ENCODE measurements around the gene GJB2.

GJB2 gene

DNA sequence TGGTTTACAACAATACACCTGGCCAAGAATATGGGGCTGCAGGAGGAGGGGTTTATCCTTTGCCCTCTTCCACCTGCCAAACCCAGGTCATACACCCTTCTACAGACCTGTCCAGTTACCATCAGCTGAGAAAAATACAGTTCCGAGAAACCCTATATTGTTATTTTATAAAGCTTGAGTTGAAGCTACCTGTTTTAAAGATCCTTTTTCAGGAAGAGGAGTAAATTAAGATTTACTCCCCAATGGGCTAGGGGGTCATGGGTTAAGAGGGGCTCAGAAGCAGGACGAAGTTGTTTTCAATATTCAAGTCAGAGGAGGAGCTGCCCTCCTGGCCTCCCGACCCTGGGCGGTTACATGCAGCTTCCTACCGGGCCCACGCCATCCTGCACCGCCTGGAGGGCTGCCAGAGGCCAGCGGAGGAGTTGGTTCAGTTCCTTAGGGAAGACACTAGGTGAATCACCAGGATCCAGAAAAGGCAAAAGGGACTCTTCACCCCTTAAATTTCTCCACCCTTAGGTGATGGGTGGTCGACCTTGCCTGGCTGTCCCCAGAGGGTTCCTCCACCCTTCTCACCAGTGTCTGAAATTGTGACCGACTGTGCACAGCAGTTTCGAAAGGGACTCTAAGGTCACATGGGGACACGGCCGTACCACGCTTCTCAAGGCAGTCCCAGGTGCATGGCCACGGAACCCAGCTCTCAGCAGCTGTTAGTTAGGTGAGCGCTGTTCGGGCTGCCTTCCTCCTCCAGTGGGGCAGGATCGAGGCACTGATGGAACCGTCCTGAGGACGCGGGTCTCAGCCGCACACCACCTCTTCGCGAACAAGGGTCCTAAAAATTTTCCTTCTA, 1.2 kb downstream of the GJB2 start:
- DNase-seq, result no peak

DNA sequence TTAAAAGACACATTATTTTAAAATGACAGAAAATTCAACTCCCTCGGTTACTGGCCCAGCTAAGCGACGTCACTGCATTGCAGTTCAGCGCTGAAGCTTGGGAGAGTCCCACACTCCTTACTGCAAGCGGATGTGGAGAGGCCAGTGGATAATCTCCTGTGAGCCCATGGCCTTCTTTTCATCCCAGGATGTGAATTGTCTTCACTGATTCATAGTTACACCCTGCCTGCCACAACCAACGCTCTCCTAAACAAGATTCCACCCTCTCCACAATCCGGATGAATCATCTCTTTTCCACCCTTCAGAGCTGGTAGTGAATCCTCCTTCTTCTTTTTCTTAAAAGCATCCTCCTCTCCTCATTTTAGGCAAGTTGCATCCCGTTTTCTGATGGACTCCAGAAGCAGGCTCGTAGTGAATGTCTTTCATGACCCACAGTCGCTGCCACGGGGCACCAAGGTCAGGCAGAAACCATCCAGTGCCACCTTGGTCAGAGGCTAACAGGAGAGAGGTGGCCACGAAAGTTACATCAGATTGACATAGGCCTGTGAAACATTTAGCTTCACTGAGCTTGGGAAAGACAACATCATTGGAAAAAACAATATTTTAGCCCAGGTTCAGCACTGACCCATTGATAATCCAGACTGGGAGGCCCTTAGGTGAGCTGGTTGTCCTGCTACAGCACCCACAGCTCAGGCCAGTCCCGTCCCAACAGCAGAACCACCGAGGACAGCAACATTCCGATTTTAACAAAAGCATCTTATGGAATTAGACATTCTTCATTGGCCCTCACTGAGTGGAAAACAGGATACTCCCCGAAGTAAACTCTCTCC, 2.0 kb downstream of the GJB2 start:
- DNase-seq, result no peak

DNA sequence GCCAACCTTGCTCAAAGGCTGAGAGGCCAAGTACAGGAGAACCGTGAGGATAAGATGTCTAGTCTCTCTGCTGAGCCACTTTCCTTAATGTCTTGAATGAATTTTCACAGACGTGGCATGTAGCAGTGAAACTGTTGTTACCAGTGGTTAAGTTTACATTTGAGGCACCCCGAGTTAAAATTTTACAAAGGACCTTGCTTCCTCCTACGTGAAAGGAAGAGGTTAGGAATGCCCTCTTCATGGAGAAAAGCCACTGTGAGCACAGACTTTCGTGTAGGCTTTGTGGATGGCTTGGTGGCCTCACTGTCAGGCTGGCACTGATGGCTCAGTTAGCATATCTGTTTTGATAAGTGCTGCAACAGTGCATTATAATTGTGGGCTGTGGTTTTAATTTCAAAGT, 2.7 kb downstream of the GJB2 start:
- DNase-seq, result no peak

DNA sequence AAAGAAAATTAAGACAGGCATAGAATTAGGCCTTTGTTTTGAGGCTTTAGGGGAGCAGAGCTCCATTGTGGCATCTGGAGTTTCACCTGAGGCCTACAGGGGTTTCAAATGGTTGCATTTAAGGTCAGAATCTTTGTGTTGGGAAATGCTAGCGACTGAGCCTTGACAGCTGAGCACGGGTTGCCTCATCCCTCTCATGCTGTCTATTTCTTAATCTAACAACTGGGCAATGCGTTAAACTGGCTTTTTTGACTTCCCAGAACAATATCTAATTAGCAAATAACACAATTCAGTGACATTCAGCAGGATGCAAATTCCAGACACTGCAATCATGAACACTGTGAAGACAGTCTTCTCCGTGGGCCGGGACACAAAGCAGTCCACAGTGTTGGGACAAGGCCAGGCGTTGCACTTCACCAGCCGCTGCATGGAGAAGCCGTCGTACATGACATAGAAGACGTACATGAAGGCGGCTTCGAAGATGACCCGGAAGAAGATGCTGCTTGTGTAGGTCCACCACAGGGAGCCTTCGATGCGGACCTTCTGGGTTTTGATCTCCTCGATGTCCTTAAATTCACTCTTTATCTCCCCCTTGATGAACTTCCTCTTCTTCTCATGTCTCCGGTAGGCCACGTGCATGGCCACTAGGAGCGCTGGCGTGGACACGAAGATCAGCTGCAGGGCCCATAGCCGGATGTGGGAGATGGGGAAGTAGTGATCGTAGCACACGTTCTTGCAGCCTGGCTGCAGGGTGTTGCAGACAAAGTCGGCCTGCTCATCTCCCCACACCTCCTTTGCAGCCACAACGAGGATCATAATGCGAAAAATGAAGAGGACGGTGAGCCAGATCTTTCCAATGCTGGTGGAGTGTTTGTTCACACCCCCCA, 3.8 kb downstream of the GJB2 start:
- no peak for DNase-seq

DNA sequence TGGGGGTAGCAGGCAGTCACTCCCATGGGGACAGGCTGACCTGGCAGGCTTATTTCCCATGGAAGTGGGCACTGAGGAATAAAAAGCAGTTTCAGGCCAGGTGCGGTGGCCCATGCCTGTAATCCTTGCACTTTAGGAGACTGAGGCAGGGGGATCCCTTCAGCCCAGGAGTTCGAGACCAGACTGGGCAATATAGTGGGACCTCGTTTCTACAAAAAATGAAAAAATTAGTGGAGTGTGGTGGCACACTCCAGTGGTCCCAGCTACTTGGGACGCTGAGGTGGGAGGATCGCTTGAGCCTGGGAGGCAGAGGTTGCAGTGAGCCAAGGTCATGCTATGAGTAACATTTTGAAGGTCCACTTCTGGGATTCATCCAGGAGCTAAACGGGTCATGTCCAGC, 6.0 kb downstream of the GJB2 start:
- DNase-seq, result no peak

DNA sequence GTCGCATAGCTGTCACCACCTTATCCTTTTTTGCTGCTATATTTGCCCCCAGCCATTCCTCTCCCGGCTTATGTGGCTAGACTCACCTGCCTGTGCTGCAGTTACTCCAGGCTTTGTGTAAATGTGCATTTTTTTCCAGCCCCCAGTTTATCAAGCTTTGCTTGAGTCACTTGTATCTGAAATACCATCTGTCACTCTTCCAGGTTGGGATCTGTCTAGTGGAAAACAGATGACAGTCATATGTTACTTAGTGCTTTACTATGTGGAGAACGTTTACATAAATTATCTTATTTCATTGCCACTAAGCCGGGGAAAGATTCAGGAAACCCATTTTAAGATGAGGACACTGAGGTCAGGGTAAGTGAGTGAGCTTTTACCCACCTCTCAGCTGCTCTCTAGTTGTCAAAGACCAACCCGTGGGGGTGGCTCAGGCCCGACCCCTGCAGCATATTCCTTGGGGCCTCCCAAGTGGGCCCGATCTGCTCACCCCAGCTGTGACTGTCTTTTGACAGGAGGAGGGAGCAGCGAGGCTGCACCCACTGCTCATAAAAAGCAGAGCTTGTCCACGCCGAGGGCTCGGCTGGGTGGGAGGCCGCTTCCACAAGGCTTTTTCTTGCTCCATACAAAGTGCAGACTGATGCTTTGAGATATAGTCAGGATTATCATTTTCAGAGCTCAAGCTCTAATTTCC, 7.2 kb downstream of the GJB2 start:
- DNase-seq, result no peak

DNA sequence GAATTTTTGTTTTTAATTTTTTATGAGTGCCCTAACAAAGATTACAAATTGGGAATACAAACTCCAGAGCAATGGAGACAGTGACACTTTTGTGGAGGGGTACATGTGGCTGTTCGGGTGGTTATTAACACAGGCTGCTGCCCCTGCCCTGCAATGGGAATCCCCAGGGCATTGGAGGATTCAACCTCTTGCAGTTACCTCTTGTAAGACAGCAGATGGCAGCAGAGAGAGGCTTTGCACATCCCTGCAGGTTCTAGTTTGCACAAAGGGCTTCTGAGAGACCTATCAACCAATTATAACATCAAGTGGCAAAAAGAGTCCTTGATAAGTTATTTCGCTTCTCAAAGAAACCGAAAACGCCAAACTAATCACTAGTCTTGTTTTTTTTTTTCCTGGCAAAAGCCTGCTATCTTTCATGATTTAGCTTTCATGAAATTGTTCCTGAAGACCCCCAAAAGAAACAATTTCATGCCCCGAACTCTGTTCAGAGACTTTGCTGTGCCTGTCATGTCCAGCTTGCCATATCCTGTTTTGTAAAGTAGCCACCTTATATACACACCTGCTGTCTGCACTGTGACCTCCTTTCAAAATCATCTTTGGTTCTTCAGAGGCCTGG, 10.4 kb downstream of the GJB2 start:
- peak; percentile 45 for DNase-seq

DNA sequence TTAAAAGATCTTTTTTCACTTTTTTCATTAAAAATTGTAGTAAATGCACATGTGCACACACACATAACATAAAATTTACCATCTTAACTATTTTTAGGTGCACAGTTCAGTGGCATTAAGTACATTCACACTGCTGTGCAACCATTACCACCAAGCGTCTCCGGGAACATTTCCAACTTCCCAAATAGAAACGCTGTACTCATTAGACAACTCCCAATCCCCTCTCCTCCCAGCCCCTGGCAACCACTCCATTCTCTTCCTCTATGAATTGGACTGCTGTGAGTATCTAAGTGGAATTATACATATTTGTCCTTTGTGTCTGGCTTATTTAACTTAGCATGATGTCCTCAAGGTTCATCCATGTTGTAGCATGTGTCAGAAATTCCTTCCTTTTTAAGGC, 11.6 kb downstream of the GJB2 start:
- no peak for DNase-seq

DNA sequence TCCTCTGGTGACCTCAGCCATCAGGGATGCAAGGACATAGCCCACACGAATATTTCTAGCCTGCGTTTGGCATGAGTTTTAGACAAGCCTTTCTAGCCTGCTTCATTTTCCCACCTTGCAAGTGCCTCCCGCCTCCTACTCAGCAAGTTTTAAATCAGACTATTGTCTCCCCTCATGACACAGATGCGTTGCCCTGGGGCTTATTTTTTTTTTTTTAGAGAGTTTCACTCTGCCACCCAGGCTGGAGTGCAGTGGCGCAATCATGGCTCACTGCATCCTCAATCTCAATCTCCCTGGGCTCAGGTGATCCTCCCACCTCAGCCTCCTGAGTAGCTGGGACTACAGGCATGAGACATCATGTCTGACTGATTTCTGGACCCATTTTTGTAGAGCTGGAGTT, 14.6 kb downstream of the GJB2 start:
- DNase-seq, result no peak

DNA sequence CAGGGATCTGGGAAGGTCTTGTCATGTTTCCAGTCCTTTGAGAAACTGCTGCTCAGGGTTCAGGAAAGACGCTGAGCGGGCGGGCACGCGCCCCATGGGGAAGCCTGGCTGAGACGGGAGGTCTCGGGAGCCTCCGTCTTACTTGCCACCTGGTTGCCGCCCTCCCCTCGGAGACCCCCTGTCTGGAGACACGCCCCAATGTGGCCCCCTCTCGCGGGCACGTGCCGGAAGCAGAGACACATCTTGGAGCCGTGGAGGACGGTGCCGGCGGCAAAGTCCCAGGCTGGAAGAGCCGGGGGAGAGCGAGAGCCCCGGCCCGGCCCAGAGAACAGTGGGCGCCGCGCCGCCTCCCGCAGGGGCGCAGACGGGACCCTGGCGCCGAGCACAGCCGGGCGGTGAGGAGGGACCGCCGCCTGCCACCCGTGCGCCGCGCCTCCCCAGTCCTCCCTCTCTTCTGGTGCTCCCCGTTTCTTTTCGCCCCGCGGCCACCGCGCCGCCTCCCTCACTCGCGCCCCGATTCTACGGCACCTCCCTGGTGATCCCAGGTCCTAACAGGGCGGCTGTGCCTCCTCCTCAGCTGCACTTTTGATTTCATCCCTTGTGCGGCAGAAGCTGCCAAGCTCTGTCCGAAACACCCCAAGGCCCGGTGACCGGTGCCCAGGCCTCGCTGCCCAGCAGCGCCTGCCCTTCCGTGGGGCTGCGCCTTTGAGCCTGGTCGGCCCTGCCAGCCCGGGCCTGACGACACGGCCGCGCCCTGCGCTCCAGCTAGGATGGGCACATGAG, 15.5 kb downstream of the GJB2 start:
- DNase-seq, result no peak

DNA sequence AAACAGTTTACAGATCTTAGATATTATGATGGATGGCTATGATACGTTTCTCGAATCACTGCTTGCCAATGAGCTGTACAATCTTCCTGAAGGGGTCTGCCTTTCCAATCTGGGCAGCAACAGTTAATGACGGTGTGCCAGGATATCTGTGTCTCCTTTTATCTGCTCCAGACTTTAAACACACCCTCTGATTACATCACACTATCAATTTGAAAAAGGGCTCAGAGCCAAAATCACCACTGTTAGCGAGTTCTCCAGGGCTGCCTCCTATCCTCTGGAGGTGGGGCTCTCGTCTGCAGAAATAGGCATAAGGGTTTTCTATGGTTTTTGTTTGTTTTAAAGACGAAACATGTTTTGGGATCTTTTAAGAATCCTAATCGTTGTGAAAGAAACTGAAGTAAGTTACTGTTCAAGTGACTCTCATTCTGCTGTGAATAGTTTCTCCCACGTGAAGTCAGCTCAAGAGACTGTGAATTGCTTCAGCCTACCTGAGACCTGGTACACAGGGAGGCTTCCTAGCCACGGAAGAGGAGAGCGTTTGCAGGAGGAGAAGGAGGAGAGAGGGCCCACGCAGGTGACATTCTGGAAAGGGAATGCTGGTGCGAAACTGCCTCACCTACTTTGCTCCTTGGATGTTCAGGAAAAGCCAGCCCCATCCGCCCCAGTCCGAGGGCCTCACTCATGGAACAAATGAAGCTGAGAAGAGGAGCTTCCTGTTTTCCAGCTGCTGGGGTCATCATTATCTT, 16.7 kb downstream of the GJB2 start:
- DNase-seq, result no peak

DNA sequence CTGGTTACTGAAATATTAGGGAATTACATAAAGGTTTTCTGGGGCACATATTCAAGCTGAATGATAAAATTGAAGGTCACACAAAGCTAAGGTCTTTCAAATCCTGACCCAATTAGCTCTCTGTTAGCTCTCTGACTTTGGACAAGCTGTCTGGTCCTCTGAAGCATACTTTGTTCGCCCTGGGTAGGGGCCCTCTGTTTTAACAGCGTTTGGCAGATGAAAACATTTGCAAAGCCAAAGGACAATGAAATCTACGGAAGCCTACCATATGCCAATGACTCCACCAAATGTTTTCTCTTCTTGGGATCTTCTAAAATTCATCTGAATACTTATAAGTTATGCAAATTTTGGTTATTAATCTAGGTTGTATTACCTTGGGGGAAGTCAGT, 17.3 kb downstream of the GJB2 start:
- no peak for DNase-seq

DNA sequence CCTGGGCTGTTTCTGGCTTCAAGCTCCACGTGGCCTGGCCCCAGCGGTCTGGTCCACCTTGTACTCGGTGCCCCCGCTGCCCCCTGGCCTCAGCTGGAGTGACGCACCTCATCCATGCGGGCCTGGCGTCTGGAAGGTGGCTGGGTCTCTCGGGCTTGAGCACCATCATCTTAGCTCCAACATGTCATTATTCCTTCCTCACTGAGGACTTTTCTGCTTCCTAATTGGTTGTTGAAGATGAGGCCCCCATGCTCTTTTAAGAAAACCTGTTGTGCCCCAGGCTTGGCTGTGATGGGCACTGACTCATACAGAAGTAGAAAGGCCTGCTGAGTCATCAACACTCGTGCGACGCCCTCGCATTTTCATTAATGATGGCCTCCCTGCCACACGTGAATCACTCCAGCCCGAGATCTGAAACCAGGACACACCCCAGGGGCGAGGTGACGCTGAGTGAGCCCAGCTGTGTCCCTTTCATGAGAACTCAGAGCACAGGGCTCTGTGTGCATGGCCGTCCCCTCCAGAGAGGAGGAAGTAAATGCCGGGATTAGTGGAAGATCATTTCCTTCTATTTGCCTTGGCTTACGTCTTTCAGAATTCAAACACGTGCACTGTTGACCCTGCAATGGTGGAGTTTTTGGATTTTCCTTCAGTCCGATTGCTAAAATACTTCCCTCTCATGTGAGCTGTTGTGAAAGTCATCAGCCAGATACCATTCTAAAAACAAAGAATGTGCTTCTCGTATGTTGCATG, 17.9 kb downstream of the GJB2 start:
- peak; percentile 68 for DNase-seq

DNA sequence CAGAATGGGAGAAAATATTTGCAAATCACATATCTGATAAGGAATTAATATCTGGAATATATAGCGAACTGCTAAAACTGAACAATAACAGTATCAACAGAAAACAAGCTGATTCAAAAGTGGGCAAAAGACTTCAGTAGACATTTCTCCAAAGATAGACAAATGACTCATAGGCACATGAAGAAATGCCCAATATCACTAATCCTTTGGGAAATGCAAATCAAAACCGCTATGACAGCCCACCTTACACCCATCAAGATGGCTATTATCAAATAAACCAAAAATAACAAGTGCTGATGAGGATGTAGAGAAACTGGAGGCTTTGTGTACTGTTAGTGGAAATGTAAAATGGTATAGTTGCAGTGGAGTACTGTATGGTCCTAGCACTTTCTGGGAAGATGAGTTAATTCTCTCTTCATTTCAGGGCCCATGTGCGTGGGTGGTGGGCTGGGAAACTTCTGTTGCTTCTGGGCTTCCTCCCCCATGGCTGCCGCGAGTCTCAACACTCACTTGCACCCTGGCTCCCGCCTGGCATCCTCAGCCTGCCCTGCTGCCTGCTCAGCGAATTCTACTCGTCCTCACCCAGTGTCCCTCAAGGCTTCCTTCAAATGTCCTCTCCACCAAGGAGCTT, 19.5 kb downstream of the GJB2 start:
- no peak for DNase-seq

DNA sequence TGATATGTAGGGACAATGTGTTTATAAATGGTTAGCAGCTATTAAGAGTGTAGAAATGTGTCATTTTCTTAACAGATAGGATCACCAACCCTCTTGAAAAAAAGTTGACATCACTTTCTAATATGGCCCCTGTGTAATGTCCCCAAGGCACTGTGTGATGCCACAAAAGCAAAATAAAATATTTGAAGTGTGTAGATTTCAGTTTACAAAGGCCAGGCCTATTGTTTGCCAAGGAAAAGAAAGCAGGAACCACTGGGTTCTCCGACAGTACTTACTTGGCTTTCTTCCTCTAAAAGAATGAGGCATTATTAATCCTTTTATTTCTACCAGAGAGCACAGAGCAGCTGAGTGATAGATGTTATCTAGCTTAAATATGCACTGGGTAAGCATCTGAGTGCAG, 21.4 kb downstream of the GJB2 start:
- DNase-seq, result no peak

DNA sequence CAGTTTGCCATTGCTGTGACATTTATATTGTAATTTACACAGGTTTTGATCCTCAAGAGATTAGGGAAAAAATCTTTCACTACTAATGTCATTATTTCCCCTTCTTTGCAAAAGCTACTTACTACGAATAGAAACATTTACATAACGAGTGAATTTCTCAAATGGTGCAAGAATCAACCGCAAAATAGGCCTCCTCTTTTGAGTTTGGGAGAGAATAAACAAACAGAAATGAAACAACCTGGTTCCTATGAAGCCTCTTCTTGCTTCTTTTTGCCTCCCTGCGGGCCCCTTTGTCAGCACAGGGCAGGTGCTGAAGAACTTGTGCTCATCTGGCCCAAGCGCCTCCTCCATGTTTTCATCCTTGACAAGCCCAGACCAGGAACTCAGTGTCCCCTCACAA, 21.8 kb downstream of the GJB2 start:
- DNase-seq, result no peak

DNA sequence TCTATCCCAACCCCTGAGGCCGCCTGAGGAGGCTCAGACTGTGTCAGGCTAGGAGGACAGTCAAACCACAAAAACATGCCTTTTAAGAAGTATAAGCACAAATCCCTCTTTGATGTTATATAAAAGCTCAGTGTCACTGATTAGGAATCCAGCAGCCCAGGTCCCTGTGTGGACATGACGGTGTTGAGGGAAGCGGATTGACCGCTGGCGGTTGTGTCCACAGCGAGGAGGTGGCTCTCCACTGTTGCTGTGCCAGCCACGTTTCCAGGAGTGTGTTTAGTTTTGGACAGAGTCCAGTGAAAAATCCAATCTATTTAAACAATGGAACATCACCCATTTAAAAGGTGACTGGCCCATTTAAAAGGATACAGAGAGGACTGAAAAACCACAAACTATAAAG, 24.3 kb downstream of the GJB2 start:
- DNase-seq, result no peak

DNA sequence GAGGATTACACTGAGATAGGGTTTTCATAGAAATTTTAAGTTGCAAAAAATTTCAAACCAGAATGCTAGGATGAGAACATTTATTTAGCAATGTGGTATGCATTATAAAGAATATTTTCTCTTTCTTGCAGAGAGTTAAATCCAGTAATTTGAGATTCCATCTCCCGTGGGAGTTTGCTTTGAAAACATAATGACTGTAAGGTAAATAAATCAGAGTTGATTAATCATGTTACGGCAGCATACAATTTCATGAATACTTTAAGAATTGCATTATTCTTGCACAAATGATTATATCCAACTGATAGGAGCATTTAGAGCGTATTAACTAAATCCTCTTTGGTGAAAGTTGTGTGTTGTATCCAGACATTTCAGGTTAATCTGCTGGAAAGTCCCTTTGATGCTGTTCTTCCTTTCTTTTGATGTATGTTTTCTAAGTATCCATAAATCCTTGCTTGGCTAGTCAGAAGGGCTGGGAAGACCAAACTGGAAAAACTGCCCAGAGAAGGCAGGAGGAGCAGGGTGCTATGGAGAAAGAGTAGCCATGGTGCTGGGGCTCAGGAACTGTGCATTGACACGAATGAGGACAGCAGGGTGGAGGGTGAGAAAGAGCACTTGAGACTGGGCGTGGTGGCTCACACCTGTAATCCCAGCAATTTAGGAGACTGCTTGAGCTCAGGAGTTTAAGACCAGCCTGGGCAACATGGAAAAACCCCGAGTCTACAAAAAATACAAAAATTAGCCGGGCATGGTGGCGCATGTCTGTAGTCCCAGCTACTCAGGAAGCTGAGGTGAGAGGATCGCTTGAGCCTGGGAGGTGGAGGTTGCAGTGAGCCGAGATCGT, 27.1 kb downstream of the GJB2 start:
- no peak for DNase-seq

DNA sequence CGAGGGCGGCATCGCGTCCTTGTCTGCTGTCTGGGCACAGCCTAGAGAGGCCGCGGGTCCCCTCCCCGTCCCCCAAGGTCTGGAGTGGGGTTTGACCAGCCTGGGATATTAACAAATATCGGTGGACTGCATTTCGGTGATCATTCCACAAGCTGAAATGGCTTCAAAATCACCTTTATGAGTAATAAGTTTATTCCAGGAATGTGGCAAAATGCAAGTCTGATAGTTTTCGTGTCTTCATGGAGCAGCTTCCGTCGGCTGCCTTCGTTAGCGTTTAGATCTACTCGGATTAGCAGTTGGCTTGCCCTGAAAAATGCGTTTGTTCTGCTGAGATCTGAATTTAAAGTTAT, 30.8 kb downstream of the GJB2 start:
- DNase-seq, result no peak
